SK-N-DZ (cell line): Measurements from ENCODE around the gene CST3.
"Not testable (repeated sequence)": the region's sequence is repeated elsewhere in the genome, so short reads cannot be mapped to it uniquely, and the experiment has no call there.

Source experiments
- DNase-seq: peaks from one replicate; pipeline ENCODE4 v3.0.0-alpha.2; 2015; ENCODE audit warnings: low spot score

CST3 gene

GRCh38 chr20:23662276-23662870 is 24.6 kb upstream of the CST3 start:
- no peak for DNase-seq

- no peak for DNase-seq
Observed at GRCh38 chr20:23661002-23661429, 23.3 kb upstream of the CST3 start.

- DNase-seq = no peak
Observed at GRCh38 chr20:23659989-23660837, 22.5 kb upstream of the CST3 start.

- DNase-seq = not testable (repeated sequence)
Observed at GRCh38 chr20:23659610-23659988, 21.8 kb upstream of the CST3 start.

- DNase-seq = no peak
Observed at GRCh38 chr20:23658989-23659609, 21.3 kb upstream of the CST3 start.

- DNase-seq = no peak
Observed at GRCh38 chr20:23658336-23658735, 20.6 kb upstream of the CST3 start.

- DNase-seq = no peak
Observed at GRCh38 chr20:23657202-23657601, 19.4 kb upstream of the CST3 start.

GRCh38 chr20:23656372-23656771 is 18.6 kb upstream of the CST3 start:
- DNase-seq = no peak

GRCh38 chr20:23655491-23656211 is 17.9 kb upstream of the CST3 start:
- no peak for DNase-seq

- no peak for DNase-seq
Observed at GRCh38 chr20:23654717-23655116, 17.0 kb upstream of the CST3 start.

- DNase-seq = no peak
Observed at GRCh38 chr20:23654000-23654399, 16.2 kb upstream of the CST3 start.

- no peak for DNase-seq
Observed at GRCh38 chr20:23653400-23653938, 15.7 kb upstream of the CST3 start.

- no peak for DNase-seq
Observed at GRCh38 chr20:23652926-23653325, 15.2 kb upstream of the CST3 start.

- DNase-seq = no peak
Observed at GRCh38 chr20:23652371-23652770, 14.6 kb upstream of the CST3 start.

GRCh38 chr20:23651117-23651516 is 13.4 kb upstream of the CST3 start:
- DNase-seq = no peak

- DNase-seq = no peak
Observed at GRCh38 chr20:23649830-23650417, 12.2 kb upstream of the CST3 start.

- DNase-seq = no peak
Observed at GRCh38 chr20:23649242-23649641, 11.5 kb upstream of the CST3 start.

- DNase-seq = no peak
Observed at GRCh38 chr20:23647346-23647745, 9.6 kb upstream of the CST3 start.

GRCh38 chr20:23646106-23646873 is 8.5 kb upstream of the CST3 start:
- DNase-seq = no peak

- DNase-seq = no peak
Observed at GRCh38 chr20:23645575-23645974, 7.8 kb upstream of the CST3 start.

GRCh38 chr20:23644164-23644563 is 6.4 kb upstream of the CST3 start:
- no peak for DNase-seq
